ENCODE data around the gene GPR39.

Gene GPR39

DNA sequence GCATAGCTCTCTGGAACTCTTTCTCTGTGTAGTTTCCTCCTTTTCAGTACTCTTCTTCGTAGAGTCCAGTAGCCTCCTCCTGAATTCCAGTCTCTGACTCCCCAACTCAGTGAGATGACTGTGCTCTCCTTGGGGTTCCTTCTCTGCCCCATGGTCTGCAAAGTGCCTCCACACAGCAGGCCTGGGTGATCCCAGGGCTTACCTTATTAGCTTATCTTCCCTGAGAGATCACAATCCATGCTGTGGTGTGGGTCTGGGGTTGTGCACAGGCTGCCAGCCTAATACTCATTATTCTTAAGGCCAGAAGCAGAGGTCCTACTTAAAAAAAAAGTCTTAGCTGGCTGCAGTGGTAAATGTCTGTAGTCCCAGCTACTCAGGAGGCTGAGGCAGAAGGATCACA is 4.6 kb upstream of the GPR39 start:
- DNase-seq (ENCODE audit: low read depth in 1 of 2, low spot score in 1 of 2): no peak

DNA sequence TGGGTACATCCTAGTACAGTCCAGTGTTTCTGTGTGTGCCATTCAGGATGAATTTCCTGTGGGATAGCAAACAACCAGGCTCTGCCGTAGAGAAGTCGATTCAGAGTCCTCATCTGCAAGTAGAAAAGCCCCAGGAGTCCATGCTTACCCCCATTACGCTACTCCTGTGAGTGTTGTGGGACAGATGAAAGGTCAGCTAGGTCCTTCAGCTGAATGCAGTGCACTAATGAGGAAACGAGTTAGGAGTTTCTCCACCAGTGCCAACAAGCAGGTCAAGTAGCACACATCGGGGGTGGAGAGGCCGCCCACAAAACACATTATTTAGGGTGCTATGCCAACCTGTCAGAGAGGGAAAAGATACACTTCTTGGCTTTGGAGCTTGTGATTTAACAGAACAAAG is 2.5 kb upstream of the GPR39 start:
- DNase-seq (ENCODE audit: low read depth in 1 of 2, low spot score in 1 of 2): no peak

DNA sequence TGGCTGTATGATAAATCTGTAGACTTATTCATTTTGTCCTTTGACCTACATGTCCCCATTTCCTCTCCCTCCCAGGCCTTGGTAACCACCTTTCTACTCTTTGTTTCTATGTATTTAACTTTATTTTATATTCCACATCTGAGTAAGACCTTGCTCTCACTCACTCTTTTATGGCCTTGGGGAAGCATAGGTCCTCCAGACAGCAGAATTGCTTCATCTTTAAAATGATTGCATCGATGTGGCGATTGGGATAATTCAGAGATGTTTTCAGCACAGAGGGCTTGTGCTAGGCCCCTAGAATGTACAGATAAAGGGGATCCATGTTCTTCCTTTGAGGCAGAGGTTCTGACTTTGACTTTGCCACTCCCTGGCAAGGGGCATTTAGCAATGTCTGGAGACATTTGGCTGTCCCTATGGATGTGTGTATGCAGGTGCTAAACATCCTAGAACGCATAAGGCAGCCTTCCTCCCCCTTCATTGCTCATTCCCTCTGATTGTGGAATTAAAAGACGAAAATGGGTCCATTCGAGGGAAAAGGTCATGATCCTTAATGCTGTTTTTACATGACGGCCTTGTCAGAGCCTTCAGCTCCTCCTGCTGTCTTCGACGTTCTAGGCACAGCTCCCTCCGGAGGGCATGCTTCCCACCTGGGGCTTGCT is 1.2 kb upstream of the GPR39 start:
- no peak for DNase-seq (ENCODE audit: low read depth in 1 of 2, low spot score in 1 of 2)

DNA sequence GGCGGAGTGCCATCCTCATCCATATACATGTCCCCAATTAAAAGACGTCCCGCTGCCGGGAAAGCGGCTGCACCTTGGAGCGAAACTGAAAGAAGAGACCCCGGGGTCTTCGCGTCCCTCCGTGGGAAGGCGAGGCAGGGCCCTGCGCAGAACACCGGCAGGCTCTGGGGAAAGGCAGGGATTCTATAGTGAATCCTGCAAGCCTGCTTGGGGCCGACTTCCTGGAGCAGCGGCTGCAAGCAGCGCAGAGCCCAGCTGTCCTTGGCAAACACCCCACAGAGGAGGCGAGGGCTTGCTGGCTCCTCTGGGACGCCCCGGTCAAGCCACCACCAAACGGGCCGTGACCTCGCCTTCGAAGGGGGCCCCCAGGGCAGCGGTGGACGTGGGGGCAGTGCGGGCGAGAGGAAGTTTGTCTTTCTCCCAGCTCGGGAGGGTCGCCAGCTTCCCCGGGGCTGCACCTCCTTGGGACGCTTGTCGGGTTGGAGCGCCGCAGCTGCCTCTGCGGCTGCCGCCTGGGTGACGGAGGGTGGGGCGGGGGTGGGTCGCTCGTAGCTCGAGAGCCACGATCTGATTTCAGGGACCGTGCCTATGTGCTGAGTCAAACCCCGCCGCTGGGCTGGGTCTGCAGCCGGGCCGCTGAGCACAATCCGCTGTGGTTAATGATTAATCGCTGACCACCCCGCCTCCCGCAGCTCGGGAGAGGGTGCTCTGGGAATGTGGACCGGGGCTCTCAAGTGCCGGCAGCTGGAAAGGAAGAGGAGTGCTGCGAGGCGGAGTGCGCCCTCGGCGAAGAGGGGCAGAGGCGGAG is 486 bp upstream of the GPR39 start:
- DNase-seq (ENCODE audit: low read depth in 1 of 2, low spot score in 1 of 2): no peak

DNA sequence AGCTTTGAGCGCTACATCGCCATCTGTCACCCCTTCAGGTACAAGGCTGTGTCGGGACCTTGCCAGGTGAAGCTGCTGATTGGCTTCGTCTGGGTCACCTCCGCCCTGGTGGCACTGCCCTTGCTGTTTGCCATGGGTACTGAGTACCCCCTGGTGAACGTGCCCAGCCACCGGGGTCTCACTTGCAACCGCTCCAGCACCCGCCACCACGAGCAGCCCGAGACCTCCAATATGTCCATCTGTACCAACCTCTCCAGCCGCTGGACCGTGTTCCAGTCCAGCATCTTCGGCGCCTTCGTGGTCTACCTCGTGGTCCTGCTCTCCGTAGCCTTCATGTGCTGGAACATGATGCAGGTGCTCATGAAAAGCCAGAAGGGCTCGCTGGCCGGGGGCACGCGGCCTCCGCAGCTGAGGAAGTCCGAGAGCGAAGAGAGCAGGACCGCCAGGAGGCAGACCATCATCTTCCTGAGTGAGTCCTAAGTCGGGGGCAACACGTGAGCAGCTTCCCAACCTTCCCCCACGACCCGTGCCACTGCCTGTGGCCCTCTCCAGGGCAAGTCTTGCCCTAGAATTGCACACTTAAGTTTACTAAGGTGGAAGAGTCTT is 928 bp downstream of the GPR39 start:
- DNase-seq (ENCODE audit: low read depth in 1 of 2, low spot score in 1 of 2): no peak

DNA sequence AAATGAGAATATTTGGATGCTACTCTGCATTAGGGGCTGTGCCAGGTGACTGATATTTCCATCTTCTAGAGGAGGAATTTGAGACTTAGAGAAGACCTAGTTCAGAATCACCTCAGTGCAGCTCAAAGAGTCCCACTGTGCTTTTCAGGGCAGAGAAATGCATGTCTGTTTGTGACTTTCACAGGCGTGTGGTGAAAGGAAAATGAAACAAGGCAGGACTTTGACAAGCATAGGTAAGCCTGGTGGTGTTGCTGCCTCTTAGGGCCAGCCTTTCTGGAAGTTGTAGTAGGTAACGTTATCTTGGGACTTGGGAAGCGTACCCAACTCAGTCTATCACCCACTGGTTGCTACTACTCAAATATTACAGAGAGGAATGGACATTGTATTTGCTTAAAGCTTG is 2.6 kb downstream of the GPR39 start:
- DNase-seq (ENCODE audit: low read depth in 1 of 2, low spot score in 1 of 2): no peak

DNA sequence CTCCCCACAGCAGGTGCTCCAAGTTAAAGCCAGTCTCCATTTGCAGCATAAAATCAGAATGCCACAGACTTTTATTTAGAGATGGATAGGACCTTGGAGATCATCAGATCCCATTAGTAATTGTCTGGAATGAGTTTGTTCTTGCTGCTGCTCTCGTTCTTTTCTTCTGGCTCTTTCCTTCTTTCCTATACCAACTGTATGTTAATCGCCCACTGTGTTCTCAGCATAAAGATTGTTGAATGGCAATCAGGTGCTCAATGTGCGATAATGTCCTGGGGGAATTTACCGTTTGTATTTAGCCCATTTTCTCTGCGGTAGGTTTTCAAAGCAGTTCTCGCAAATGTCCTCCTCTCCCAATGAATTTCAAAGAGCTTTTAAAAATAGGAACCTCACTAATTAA is 3.3 kb downstream of the GPR39 start:
- DNase-seq (ENCODE audit: low read depth in 1 of 2, low spot score in 1 of 2): no peak

DNA sequence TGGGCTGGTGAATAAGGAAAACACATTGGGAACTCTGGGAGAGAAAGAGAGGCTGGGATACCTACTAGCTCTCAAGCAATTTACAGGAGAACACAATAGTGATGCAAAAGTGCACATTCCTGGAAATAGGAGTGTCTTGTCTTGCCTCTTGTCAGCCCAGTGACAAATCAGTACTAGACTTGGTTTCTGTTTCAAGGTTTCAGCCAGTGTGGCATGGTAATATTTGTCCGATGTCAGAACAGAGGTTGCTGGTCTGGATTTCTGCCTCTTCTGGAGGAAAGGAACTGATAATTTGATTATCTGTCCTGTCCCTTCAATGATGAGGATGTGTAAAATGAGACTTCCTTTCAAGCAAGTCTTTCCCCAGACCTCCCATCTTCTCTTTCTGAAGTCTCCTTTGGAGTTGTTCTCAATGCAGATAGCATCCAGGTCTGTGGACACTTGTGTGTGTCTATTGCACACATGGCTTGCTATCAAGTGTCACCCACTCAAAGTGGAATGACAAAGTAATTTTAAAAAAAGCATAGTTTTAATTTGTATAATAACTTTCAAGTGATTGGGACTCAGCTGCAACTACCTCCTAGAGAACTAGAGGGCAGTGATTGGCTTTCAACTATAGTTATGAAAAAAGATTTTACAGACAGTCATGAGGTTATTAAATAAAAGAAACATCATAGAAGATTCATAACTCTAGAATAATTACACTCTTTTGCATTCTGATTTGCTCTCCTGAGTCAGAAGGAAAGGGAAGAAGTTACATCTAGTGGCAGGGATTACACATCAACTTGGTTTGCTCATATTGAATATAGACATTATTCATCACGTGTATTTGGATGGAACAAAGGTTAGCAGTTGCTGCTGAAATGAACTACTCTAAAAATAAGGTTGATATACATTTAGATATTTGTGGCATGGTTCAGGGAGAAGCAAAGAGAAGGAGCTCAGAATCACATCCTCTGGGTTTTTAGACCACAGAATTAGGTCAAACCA is 4.5 kb downstream of the GPR39 start:
- DNase-seq (ENCODE audit: low read depth in 1 of 2, low spot score in 1 of 2): no peak

DNA sequence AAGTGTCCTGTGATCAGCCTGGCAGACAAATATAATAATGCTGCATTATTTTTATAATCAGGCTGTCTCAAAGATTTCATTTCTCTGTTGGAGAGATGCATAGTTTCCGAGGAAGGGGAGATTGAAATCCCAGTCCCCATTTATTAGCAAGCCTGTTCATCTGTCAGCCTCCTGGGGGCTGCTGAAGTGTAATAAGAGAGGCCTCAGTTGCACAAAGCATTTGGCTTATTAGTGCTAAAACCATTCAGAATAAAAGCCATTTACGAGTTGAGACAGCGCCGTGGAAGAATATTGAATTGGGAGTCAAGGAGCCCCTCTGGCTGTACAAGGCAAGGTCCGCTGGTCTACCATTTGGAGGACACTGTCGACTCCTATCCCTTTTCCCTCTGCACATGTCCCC is 6.1 kb downstream of the GPR39 start:
- DNase-seq (ENCODE audit: low read depth in 1 of 2, low spot score in 1 of 2): no peak

DNA sequence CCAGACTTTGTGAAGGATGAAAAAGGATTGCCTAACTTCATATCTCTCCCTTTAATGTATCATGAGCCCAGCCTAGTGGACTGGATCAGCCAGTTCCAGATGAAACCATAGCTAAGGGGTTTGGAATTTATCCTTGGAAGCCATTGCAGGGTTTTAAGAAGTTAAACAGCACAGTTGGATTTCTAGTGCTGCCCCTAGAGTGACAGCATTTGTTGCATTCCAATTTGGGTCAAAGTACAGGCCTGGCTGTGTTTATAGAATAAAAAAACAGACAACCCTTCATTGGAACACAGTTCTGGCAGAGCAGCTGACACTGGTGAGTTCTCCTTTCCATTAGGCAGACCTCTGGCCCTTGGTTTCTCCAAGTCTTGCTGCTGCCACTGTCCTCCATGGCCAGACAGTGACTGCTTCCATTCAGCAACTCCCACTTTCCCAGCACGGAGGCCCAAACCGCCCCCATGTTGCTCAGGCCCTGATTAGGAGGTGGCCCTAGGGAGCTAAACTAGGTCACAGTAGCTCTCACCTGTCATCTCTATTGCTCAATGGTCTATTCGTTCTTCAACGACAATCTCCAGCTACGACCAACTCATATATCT is 8.0 kb downstream of the GPR39 start:
- DNase-seq (ENCODE audit: low read depth in 1 of 2, low spot score in 1 of 2): no peak

DNA sequence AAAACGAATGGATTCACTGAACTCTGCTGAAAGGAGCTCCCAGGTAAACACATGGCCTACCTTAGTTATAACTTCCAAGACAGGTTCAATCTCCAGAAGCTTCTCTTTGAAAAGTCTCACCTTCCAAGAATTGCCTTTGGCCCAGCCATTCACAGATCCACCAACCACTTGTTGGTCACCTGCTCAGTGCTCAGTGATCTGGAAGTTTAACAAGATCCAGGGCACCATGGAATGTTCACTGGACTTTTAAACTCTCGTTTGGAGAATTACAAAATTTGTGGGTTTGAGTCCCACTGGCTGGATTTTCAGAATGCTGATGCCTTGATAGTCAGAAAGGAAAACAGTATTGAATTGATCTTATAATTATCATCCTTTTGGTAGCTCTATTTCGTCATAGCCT is 9.4 kb downstream of the GPR39 start:
- DNase-seq (ENCODE audit: low read depth in 1 of 2, low spot score in 1 of 2): no peak

DNA sequence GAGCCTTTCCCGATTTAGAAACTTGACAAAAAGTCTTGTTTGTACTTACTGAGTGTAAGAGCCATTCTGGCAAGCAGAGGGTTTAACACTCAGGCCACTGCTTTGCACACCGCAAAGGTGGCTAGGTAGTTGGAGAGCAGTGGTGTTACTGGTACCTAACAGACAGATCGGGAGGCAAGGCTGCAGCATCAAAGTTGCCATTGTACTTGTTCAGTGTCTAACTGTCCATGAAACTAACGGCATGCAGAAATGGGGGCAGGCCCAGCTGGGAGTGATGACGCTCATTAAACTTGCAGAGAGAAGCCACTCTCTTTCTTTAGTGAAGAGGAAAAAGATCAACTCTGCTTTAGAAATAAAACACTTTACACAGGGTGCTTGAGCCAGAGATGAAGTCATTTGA is 10.1 kb downstream of the GPR39 start:
- no peak for DNase-seq (ENCODE audit: low read depth in 1 of 2, low spot score in 1 of 2)

DNA sequence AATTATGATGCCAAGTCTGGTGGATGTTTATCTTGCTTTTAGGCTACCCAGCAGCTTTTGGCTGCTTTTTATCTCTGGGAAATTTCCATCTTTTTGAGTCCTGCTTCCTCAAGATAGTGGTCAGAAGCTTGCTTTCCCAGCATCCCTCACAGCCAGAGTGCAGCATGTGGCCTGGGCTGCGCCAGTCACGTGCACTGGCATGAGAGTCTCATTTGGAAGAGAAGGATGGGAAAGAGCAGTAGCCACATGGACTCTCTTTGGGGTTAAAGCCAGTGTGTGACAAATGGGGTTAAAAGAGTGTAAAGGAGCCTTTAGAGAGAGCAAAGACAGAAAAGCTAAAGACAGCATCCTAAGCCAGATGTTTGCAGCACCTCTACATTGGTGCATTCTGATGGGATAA is 12.7 kb downstream of the GPR39 start:
- no peak for DNase-seq (ENCODE audit: low read depth in 1 of 2, low spot score in 1 of 2)

DNA sequence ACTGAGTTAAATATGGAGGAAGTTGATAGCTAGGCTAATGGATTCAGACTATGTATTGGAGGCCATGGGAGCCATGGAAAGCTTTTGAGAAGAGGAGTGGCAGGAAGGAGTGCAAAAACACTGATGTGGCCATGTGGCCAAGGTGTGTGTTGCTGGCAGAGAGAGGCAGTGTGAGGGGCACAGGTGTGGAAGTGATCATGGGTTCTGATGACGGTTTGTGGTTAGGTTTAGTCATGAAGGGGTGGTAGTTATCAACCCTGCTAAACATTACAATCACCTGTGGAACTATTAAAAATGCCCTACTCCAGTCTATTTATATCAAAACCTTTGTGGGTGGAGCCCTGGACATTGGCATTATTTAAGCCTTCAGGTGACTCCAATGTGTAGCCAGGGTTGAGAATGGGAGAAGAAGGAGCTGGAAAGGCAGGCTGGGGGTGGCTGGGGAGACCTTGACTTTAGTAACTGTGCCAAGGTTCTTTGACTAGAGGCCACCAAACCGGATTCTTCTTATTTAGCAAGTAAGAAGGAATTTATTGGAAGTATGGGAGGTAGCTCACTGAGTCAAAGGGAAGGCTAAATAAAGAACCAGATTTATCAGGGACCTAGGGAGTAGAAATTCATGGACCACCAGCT is 13.5 kb downstream of the GPR39 start:
- DNase-seq (ENCODE audit: low read depth in 1 of 2, low spot score in 1 of 2): no peak

DNA sequence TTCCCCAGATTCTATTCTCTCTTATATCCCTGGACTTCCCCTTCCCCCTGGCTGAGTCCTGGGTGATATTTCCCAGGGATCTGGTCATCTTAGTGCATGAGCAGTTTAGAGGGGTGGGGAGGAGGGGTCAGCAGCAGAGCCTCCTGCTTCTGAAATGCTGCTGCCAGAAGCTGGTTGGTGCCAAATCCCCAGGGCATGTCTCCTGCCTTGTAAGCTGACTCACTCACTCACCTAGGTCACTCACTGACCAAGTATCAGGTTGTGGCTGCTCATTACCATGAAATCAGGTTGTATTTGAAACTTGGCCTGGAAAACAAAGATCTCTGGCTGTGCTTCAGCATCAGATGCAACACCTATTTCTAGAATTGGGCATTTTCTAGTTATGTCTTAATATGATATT is 14.3 kb downstream of the GPR39 start:
- no peak for DNase-seq (ENCODE audit: low read depth in 1 of 2, low spot score in 1 of 2)

DNA sequence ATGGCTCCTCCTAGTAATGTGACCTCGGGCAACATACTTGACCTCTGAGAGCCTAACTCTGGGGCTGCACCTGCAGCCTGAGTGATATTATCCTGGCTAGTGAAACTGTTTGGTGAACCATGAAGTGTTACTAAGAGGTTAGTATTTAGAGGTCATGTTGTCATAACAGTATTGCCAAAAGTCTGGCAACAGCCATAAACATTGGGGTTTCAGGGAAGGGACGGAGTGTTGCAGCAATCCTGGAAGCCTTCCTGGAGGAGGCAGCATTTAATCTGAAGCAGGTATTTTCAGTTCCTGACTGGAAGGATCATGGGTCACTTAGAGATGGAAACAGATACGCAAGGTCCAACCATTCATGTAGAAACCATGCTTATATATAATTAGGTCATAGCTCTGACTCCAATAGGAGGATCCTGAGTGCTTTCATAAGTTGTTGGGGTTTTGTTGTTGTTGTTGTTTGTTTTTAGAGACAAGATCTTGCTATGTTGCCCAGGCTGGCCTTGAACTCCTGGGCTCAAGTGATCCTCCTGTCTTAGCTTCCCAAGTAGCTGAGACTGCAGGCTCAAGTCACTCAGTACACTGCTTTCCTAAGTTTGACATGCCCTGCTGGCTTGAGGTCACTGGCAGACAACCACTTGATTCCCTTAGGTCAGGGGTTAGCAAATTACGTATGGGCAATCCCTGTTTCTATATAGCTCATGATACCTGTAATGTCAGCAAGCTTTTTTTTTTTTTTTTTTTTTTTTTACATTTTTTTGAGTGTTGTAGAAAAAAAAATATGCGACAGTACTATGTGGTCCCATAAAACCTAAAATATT is 21.5 kb downstream of the GPR39 start:
- no peak for DNase-seq (ENCODE audit: low read depth in 1 of 2, low spot score in 1 of 2)

DNA sequence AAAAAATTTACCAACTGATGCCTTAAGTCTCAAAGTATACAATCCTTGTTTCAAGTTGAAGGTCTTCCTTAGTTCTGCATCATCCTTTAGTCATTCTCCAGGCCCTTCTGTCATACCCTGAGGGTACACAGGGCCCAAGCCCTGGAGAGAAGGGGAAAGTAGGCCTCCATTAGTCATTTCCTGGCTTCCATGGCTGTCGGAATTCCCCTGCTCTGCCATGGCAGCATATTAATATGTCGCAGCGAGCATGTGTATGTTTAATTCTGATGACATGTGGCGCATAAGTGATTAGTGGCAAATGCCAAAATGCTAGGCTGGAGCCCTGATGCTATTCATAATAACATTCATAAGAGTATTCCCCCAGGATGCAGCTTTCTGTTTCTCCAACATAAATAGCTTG is 22.1 kb downstream of the GPR39 start:
- no peak for DNase-seq (ENCODE audit: low read depth in 1 of 2, low spot score in 1 of 2)

DNA sequence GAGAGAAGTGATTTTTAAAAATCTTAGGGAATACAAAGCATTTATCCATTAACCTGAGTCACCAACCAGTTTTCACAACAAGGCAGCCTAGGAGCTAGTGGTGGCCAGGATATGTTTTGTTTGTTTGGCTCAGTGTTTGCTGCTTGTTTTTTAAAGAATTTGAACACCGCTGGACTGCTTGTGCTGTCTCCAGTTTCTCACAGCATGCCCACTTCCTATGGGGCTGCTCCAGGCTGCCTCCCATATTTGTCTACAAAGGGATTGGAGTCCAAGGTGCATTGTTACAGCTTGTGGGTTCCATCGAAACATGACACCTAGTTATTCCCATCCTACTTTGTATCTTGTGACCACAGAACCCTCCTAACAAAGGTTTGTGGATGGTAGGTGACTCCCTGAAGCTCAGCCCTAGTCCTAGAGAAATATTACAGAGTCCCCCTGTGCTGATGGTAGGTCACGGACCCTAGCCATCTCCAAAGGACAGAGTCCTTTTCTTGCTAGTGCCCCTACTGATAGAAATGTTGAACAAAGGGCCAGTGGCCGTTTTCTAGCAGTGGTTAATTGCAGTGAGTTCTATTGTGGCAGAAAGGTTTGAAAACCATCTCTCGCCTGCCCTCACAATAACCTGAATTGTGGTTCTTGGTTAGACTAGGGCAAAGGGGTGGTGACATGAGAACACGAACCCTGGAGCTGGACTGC is 23.2 kb downstream of the GPR39 start:
- DNase-seq (ENCODE audit: low read depth in 1 of 2, low spot score in 1 of 2): no peak

DNA sequence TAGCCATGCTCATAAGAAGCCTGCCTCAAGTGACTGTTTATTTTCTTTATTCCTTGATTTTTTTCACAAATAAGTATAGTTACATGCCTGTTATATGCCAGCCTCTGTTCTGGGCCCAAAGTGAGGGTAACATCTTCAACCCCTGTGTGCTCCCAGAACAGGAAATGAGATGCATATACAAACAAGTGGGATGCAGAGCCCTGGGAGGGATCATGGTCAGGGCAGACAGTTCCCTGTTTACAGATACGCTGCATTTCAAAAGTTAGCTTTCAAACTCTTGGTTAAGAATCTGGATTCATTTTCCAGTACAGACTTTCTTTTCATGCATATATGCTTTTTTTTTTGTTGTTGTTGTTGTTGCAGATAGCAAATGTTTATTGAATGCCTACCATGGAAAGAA is 24.4 kb downstream of the GPR39 start:
- no peak for DNase-seq (ENCODE audit: low read depth in 1 of 2, low spot score in 1 of 2)
